Hepatocyte (in vitro differentiated cells): ENCODE measurements around the gene SLC27A3. TPM values are rescaled to one million over a fixed set of nuclear protein-coding genes. Genes with fewer than 3 reads are reported as not detected.
A peak's percentile ranks its signal among the peaks of the same experiment; 100 is the strongest.

Experiments used
- DNase-seq: peaks from one replicate; pipeline ENCODE4 v3.0.0-alpha.2; 2016; ENCODE audit warnings: low spot score
- H2AFZ ChIP-seq: fragments of 200-600 bp; sonication (generic); 2 replicates; pipeline ENCODE4 v1.6.0; 2016; ENCODE audit warnings: antibody characterized with exemption, mild to moderate bottlenecking
- H3K27ac ChIP-seq: fragments of 200-600 bp; sonication (generic); 2 replicates; pipeline ENCODE4 v1.5.1; 2016; ENCODE audit warnings: mild to moderate bottlenecking
- H3K27me3 ChIP-seq: fragments of 200-600 bp; sonication (generic); 2 replicates; pipeline ENCODE4 v1.6.1; 2016
- H3K36me3 ChIP-seq: fragments of 200-600 bp; sonication (generic); replicated peaks from 2 replicates; pipeline ENCODE4 v1.5.1; 2016; ENCODE audit warnings: low read depth; ENCODE audit not compliant: insufficient read depth
- H3K4me1 ChIP-seq: fragments of 200-600 bp; sonication (generic); 2 replicates; pipeline ENCODE4 v1.5.1; 2016; ENCODE audit warnings: mild to moderate bottlenecking, moderate library complexity; ENCODE audit not compliant: insufficient read depth
- H3K4me2 ChIP-seq: fragments of 200-600 bp; sonication (generic); 2 replicates; pipeline ENCODE4 v1.6.0; 2016
- H3K4me3 ChIP-seq: fragments of 200-600 bp; sonication (generic); 2 replicates; pipeline ENCODE4 v1.5.1; 2016; ENCODE audit warnings: mild to moderate bottlenecking
- H3K79me2 ChIP-seq: fragments of 200-600 bp; sonication (generic); 2 replicates; pipeline ENCODE4 v1.6.0; 2017; ENCODE audit warnings: mild to moderate bottlenecking
- H3K9me2 ChIP-seq: fragments of 200-600 bp; sonication (generic); replicated peaks from 2 replicates; pipeline ENCODE4 v1.6.0; 2017; ENCODE audit warnings: mild to moderate bottlenecking; ENCODE audit not compliant: insufficient read depth
- H3K9me3 ChIP-seq: fragments of 200-600 bp; sonication (generic); 2 replicates; pipeline ENCODE4 v1.5.1; 2016; ENCODE audit warnings: low read depth, mild to moderate bottlenecking
- H4K20me1 ChIP-seq: fragments of 200-600 bp; sonication (generic); 2 replicates; pipeline ENCODE4 v1.6.0; 2016; ENCODE audit warnings: mild to moderate bottlenecking; ENCODE audit not compliant: insufficient read depth, poor library complexity, severe bottlenecking
- EZH2 ChIP-seq: fragments of 200-600 bp; sonication (generic); IDR thresholded peaks from 2 replicates; pipeline ENCODE4 v1.6.1; 2016; ENCODE audit warnings: antibody characterized with exemption, mild to moderate bottlenecking, borderline replicate concordance
- EZH2phosphoT487 ChIP-seq: fragments of 200-600 bp; sonication (generic); IDR thresholded peaks from one replicate; pipeline ENCODE4 v1.6.1; 2018; ENCODE audit warnings: antibody characterized with exemption, mild to moderate bottlenecking, low read depth, moderate library complexity; ENCODE audit not compliant: unreplicated experiment, severe bottlenecking
- WGBS: methylation state at CpG from one replicate; pipeline ENCODE4 v1.1.6; 2016; ENCODE audit warnings: low lambda C conversion rate; ENCODE audit errors: missing lambda C conversion rate; 5-methylcytosine and 5-hydroxymethylcytosine counted together
- polyA plus RNA-seq: library from polyadenylated mRNA; unstranded; fragments of >200 nt; fragmentation: Nextera tagmentation; extraction: Ambion mirVana; gene quantifications from 2 replicates; pipeline ENCODE4 v1.2.1, GENCODE V29; 2016
- total RNA-seq: library from RNA; depleted of rRNA; stranded (reverse); fragments of >200 nt; gene quantifications from 2 replicates; pipeline ENCODE4 v1.2.3, GENCODE V29; 2014
- TF ChIP-seq, protein P1 (sequence below): fragments of 200-600 bp; sonication (generic); IDR thresholded peaks from 2 replicates; pipeline ENCODE4 v1.5.1; 2016; ENCODE audit warnings: antibody characterized with exemption, mild to moderate bottlenecking; ENCODE audit not compliant: poor library complexity

Gene SLC27A3
- total and polyA plus RNA-seq, 2 experiments from 2014 or later: 21.5 to 37.2 TPM

DNA sequence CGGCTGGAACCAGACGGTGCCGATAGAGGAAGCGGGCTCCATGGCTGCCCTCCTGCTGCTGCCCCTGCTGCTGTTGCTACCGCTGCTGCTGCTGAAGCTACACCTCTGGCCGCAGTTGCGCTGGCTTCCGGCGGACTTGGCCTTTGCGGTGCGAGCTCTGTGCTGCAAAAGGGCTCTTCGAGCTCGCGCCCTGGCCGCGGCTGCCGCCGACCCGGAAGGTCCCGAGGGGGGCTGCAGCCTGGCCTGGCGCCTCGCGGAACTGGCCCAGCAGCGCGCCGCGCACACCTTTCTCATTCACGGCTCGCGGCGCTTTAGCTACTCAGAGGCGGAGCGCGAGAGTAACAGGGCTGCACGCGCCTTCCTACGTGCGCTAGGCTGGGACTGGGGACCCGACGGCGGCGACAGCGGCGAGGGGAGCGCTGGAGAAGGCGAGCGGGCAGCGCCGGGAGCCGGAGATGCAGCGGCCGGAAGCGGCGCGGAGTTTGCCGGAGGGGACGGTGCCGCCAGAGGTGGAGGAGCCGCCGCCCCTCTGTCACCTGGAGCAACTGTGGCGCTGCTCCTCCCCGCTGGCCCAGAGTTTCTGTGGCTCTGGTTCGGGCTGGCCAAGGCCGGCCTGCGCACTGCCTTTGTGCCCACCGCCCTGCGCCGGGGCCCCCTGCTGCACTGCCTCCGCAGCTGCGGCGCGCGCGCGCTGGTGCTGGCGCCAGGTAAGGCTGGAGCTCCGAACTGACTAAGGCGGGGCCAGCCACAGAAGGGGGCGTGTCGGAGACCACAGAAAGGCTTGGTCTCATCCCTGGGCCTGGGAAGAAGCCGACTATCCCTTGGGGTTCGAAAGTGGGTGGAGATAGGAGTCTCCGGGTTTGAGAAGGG is 486 bp downstream of the SLC27A3 start:
- no peaks in the 10 kb centered on the region for H3K9me3 ChIP-seq
- H3K36me3 ChIP-seq: no peaks in the 10 kb centered on the region
- peak overlapping the region; percentile 94 for H3K4me3 ChIP-seq
- peak overlapping the region; percentile 98 for H3K4me2 ChIP-seq
- WGBS: under 1% methylated on average over 83 of the region's 83 CpGs
- H4K20me1 ChIP-seq: no peaks in the 10 kb centered on the region
- H3K4me1 ChIP-seq: peaks cover 20% of the 10 kb centered on the region
- H3K9me2 ChIP-seq: no peaks in the 10 kb centered on the region
- H3K79me2 ChIP-seq: peaks cover 12% of the 10 kb centered on the region
- TF ChIP-seq, protein P1, sequence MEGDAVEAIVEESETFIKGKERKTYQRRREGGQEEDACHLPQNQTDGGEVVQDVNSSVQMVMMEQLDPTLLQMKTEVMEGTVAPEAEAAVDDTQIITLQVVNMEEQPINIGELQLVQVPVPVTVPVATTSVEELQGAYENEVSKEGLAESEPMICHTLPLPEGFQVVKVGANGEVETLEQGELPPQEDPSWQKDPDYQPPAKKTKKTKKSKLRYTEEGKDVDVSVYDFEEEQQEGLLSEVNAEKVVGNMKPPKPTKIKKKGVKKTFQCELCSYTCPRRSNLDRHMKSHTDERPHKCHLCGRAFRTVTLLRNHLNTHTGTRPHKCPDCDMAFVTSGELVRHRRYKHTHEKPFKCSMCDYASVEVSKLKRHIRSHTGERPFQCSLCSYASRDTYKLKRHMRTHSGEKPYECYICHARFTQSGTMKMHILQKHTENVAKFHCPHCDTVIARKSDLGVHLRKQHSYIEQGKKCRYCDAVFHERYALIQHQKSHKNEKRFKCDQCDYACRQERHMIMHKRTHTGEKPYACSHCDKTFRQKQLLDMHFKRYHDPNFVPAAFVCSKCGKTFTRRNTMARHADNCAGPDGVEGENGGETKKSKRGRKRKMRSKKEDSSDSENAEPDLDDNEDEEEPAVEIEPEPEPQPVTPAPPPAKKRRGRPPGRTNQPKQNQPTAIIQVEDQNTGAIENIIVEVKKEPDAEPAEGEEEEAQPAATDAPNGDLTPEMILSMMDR: no peak
- TF ChIP-seq EZH2phosphoT487: no peak
- no peak for TF ChIP-seq EZH2
- peak overlapping the region; percentile 96 for H2AFZ ChIP-seq
- H3K27ac ChIP-seq: peak overlapping the region; percentile 94
- peak; percentile 91 for DNase-seq
- H3K27me3 ChIP-seq: no peaks in the 10 kb centered on the region

DNA sequence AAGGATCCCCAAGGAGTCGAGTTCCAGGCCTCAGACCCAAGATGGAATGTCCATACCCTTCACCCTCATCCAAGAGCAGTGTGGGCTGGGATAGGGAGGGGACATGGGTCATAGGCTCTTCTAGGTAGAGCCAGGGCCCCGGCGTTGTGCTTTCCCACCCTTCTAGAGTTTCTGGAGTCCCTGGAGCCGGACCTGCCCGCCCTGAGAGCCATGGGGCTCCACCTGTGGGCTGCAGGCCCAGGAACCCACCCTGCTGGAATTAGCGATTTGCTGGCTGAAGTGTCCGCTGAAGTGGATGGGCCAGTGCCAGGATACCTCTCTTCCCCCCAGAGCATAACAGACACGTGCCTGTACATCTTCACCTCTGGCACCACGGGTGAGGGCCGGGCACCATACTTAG is 1.1 kb downstream of the SLC27A3 start:
- Histone ChIP-seq H3K4me2 (peak overlapping the region; percentile 98), H3K36me3 (no peaks in the 10 kb centered on the region), H2AFZ (peak overlapping the region; percentile 96), H3K4me1 (peaks cover 20% of the 10 kb centered on the region), H3K79me2 (peaks cover 12% of the 10 kb centered on the region), H3K27me3 (no peaks in the 10 kb centered on the region), H3K4me3 (no peak overlapping the region), H3K9me3 (no peaks in the 10 kb centered on the region), H3K27ac (peak overlapping the region; percentile 94), H4K20me1 (no peaks in the 10 kb centered on the region), H3K9me2 (no peaks in the 10 kb centered on the region)
- TF ChIP-seq, protein P1: no peak
- TF ChIP-seq EZH2: no peak
- no peak for TF ChIP-seq EZH2phosphoT487
- WGBS: 60% methylated on average over 10 of the region's 10 CpGs
- DNase-seq: no peak

DNA sequence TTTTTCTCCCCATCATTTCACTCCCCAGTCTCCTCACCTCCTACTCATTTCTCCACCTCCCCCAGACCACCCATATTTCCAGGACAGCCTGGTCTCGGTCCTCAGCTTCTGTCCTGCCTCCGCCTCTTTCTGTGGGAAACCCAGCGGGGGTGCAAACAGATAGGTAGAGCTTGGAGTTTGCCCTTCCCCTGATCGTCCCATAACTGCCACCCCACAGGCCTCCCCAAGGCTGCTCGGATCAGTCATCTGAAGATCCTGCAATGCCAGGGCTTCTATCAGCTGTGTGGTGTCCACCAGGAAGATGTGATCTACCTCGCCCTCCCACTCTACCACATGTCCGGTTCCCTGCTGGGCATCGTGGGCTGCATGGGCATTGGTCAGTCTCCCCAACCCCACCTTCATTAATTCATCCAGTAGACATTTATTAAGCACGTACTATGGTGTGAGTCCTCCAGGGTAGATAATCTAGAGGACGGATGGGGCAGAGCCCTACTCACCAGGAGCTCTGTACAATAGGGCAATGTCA is 1.7 kb downstream of the SLC27A3 start:
- Histone ChIP-seq H3K9me3 (no peaks in the 10 kb centered on the region), H3K4me2 (peak overlapping the region; percentile 98), H2AFZ (no peak overlapping the region), H3K4me1 (peaks cover 20% of the 10 kb centered on the region), H3K4me3 (no peak overlapping the region), H3K27me3 (no peaks in the 10 kb centered on the region), H3K9me2 (no peaks in the 10 kb centered on the region), H4K20me1 (no peaks in the 10 kb centered on the region), H3K27ac (no peak overlapping the region), H3K79me2 (peaks cover 12% of the 10 kb centered on the region), H3K36me3 (no peaks in the 10 kb centered on the region)
- DNase-seq: no peak
- TF ChIP-seq EZH2phosphoT487 (no peak), EZH2 (no peak)
- TF ChIP-seq, protein P1: no peak
- 93% methylated on average over 10 of the region's 10 CpGs for WGBS
